C4-2B (cell line): ENCODE data around the gene FAM216A.

Source experiments
- CTCF ChIP-seq: fragments of 450-650 bp; conservative IDR thresholded peaks from 2 replicates; pipeline ENCODE4 v1.5.1; 2017; ENCODE audit warnings: mild to moderate bottlenecking
- ZFX ChIP-seq: fragments of 450-650 bp; IDR thresholded peaks from 2 replicates; pipeline ENCODE4 v1.6.1; 2017

- TF ChIP-seq CTCF (no peak), ZFX (no peak)
These were observed 36.7 kb downstream of the FAM216A start for GRCh38 chr12:110505332-110505731.
